Measurements from ENCODE around the gene FKRP. TPM values are rescaled to one million over a fixed set of nuclear protein-coding genes. Genes with fewer than 3 reads are reported as not detected.
A peak's percentile ranks its signal among the peaks of the same experiment; 100 is the strongest.
"Not testable (repeated sequence)": the region's sequence is repeated elsewhere in the genome, so short reads cannot be mapped to it uniquely, and the experiment has no call there.

Gene FKRP, protein sequence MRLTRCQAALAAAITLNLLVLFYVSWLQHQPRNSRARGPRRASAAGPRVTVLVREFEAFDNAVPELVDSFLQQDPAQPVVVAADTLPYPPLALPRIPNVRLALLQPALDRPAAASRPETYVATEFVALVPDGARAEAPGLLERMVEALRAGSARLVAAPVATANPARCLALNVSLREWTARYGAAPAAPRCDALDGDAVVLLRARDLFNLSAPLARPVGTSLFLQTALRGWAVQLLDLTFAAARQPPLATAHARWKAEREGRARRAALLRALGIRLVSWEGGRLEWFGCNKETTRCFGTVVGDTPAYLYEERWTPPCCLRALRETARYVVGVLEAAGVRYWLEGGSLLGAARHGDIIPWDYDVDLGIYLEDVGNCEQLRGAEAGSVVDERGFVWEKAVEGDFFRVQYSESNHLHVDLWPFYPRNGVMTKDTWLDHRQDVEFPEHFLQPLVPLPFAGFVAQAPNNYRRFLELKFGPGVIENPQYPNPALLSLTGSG
- polyA plus RNA-seq (2014; cell fraction: cytosol; rRNA removed): 10.1 and 19.0 TPM in 2 replicates
- polyA plus RNA-seq (2014; cell fraction: nucleus; rRNA removed): 8.9 and 12.5 TPM in 2 replicates

DNA sequence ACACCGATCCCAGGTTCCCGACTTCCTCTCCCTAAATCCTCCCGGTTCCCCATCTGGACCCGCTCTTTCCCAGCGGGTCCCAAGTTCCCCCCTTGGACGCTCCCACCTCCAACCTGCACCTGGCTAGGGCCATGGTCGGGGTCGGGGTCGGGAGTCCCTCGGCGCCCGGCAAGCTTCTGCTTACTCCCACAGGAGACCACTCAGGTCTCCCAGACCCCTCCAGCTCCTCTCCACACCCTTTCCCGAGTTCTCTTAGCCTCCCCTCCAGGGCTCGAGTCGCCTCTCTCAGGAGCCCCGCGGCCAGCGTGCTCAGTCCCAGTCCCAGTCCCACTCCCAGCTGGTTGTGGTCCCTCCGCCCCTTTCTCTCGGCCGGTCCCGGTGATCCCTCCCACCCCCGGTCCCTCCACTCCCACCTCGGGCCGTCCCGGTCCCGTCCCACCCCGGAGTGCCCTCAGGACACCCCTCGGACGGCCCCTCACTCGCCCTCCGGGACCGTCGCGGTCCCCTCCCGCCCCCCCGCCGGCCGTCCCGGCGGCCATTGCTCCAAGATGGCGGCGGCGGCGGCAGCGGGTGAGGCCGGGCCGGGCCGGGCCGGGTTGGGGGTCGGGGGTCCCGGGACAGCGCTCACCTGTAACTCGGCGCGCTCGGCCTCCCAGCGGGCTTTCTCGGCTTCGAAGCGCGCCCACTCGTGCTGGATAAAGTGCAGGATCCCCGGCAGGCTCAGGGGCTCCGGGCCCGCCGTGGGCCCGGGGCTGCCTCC, at the start of gene FKRP:
TSS of gene FKRP (plus strand) at position 537 of the 760 bp plus-strand sequence. CDS start 9,394 bp downstream, outside the sequence.
- no peak for DNase-seq (ENCODE audit: low spot score)

DNA sequence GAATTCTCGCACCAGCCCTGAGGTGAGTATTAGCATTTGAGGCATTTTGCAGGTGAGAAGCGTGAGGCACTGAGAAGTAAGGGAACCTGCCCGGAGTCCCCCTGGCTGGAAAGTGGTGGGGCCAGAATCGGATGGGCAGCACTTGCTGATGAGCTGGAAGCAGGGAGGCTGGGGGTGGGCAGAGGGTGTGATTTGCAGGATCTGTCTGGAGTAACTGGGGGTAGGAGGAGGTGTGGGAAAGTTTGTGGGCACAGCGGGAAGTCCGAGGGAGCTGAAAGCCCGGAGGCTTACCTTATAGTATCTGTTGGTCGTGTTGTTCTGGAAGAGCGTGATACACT, 49.0 kb upstream of the FKRP start:
- DNase-seq (ENCODE audit: low spot score): no peak

DNA sequence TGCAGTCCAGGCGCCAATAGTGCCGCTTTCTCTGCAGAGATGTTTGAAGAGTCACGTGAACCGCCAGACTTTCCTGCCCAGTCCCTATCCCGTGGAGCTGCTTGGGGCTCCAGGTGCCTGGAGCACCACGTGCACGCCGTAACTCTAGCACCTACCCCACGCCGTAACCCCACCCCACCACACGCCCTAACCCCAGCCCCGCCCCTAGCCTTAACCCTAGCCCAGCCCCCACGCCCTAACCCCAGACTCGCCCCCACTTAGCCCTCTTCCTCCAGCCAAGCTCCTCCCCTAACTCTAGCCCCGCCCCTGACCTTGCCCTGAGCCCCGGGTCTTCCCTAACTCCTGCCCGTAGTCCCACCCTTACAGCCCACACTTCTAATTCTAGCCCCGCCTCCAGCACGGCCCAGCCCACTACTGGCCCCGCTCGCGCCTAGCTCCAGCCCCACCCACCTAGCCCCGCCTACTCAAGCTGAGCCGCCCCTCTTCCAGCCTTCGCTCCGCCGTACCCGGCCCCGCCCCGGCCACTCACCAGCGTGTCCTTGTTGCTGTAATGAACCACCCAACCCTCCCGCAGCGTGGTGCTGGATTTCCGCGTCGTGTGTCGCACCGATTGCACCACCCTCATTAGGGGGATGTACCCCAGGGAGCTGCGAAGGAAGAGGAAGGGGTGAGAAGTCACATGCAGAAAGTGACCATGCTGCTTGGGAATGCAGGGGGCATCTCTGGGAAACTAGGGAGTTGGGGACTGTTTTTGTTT, 48.5 kb upstream of the FKRP start:
- DNase-seq (ENCODE audit: low spot score): peak; percentile 69

DNA sequence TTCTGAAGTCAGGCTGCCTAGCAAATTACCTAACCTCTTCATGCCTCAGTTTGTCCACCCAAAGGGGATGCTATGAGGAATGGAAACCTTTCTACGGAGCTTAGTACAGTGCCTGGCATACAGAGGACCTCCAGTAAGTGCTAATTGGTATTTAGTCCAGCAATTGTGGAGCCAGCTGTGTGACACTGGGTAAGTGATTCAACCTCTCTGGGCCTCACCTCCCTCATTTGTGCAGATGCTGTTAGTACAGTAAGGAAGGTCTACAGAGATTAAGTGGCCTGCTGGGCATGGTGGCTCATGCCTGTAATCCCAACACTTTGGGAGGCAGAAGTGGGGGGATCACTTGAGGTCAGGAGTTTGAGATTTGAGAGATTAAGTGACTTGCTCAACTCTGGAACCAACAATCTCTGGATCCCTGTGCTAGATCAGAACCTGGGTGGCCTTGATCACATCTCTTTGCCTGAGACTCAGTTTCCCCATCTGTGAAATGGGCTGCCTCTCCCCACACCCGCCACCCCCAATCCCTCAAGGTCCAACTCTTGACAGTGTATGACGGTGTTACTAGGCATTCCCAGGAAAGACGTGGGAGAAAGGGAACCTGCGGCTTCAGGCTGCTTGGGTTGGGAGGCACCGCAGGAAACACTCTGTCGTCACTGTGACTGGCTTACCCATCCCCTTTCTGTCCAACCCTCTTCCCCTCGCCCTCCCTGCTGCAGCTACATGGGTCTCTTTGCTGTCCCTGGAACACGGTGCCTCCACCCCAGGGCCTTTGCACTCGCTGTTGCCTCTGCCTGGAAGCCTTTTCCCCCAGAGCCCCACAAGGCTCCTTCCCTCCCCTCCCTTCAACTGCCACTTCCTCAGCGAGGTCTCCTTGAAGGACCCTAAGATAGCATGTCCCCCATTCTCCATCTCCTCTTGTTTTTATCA, 47.2 kb upstream of the FKRP start:
- no peak for DNase-seq (ENCODE audit: low spot score)

DNA sequence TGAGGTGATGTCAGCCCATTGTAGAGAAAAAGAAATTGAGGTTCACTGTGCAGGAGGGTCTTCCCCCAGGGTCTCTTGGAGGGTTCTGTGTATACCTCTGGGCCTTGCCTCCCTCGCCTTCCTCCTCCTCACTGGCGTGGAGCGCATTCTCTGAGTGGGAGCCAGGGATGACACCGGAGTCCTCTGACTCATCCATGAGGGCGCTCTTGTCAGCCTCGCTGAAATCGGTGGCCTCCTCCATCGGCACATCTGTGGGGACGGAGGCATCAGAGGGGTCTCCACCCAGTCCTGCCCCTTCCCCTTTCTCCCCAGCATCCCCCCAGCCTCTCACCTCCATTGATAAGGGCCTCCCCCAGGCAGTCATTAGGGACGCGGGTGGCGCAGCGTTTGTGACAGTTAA, 45.2 kb upstream of the FKRP start:
- DNase-seq (ENCODE audit: low spot score): no peak

DNA sequence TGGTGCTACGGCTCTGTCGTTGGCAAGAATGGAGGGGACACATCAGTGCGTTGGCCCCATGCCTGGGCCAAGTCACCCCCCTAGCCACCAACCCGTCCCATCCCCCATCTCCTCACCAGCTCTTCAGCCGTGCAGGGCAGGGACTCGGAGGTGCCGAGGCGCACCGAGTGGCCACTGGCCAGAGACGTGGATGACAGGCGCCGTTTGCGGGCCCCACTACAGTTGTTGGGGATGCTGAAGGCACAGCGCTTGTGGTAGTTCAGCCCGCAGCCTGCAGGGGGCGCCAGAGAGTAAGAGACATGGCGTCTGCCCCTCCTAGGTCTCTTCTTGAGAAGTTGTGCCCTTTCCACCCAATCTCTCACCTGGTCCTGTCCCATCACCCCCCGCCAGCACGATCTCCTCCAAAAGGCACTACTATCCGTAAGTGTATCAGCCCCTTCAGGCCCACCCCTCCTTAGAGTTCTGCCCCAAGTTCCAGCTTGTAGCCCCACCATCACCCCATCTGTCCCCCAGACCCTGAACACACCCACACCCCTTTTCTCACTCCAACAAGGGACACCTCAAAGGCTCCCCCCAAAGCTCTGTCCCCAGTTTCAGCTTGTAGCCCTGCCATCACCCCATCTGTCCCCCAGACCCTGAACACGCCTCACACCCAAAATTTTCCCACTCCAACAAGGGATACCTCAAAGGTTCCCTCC, 41.3 kb upstream of the FKRP start:
- no peak for DNase-seq (ENCODE audit: low spot score)

DNA sequence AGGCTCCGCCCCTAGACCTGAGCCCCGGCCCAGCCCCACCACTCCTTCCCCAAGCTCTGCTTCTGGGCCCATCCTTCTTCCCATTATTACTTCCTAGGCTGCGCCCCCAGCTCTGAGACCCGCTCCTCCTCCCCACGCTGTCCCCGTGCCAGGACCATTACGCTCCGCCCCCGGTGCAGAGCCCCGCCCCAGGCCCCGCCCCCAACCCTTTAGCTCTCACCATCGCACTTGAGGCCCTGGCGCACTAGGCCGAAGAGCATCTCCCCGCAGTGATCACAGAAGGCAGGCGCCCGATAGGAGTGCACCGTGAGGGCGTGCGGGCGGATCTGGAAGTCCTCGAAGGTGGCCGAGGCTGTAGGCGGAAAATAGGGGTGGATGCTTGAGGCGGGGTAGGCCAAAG, 35.2 kb upstream of the FKRP start:
- no peak for DNase-seq (ENCODE audit: low spot score)

DNA sequence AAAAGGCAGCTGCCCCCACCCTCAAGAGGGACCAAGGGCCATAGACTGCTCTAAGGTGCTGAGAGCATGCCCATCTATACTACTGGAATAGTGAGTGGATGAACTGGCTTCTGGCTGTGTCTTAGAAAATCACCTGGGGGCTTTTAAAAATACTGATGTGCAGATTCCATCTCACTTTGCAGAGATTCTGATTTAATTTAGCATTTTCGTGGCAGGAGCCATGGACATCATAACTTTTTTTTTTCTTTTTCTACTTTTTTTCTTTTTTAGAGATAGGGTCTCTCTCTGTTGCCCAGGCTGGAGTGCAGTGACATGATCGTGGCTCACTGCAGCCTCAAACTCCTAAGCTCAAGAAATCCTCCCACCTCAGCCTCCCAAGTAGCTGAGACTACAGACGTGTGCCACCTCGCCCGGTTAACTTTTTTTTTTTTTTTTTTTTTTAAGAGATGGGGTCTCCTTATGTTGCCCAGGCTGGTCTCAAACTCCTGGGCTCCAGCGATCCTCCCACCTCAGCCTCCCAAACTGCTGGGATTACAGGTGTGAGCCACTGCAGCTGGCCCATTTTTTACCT, 33.0 kb upstream of the FKRP start:
- not testable (repeated sequence) for DNase-seq (ENCODE audit: low spot score)

DNA sequence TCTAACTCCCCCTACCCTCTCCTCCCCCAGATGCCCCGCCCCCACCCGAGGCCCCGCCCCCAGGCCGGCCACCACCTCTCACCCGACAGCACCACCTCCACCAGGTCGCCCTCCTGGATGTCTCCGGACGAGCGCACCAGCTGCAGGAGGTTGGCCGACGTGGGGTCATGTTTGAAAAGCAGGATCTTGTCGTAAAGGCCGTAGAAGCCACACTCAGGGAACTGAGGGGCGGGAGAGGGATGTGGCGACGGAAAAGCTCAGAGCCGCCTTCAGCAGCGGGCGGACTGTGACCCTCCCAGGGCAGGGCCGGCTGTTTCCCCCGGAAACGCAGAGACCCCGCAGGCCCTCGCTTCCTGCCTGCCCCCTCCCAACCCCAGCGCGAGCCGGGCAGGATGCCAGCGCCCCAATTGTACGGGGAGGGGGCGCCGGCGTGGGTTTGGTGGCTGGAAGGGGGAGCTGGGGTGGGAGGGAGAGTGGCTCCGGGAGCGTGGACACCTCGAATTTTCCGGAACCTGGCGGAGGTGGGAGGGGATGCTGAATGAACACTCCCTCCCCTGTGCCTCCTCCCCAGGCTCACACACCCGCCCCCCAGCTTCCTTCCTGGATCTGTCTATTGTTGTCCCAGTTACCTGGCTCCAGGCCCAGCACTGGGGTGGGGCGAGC, 31.9 kb upstream of the FKRP start:
- peak; percentile 29 for DNase-seq (ENCODE audit: low spot score)

DNA sequence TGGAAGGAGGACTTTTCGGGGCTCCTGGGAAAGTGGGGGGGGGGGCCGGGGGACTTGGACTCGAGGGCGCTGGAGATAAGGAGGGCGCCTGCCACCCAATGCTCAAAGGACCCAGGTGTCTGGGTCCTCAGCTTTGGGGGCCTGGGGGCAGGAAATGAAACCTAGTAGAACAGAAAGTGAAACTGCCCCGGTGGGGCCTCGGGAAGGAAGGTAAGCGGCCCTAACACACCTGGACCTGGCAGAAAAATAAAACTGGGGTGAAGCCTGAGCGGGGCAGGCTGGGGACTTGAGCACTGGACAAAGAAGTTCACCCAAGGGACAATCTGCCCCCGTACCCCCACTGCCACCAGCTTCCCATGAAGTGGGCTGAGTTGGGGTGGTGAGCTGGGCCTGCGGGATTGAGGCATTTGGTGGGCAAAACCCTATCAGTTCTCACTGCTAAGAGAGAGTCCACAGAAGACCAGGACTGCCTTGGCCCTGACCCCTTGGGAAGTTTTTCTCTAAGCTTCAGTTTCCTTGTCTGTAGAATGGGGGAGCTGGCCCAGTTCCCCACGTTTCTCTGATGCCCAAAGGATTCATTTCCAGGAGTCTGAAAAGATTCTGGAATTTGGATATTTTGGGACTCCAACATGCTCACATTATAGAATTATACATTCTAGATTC, 31.3 kb upstream of the FKRP start:
- no peak for DNase-seq (ENCODE audit: low spot score)

DNA sequence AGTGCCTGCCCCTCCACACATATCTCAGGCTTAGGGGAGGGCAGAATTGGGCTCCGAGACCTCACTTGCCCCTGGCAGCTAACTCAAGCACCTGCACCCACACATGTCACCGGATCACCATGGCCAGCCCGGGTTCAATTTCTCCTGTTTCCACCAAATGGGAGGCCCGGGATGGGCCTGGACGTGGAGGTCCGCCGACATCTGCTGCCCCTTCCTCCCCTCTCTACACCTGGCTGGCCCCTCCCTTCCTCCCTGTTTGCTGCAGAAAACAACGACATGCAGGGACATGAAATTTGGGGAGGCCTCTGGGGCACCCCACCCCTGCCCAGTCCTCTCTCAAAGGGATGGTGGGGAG, 30.3 kb upstream of the FKRP start:
- DNase-seq (ENCODE audit: low spot score): no peak

DNA sequence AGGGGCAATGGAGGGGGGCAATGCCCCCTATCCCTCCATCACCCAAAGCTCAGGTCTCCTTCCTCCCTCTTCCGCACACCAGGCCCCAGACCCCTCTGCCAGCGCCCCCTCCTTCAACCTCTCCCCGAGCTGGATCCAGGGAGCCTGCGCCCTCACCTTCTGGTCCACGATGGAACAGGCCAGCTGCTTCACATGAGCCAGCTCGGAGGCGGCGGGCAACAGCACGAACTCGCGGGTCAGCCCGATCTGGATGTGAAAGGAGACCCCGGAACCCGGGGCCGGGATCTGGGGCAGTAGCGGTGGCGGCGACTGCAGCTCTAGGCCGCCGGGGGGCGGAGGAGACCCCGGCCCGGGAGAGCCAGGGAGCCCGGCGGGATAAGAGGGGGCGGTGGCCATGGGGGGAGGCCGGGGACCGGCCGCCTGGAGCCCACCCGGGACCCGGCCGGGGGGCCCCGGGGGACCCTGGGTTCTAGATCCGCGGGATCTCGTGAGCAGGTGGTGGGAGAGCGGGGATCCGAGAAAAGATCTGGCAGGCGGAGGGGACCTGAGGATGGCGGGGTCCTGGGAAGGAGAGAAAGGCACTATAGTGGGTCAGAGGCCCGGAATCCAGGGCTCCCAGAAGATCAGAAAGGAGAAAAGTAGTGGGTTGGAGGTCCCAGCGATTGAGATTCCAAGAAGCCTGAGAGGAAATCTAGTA, 29.7 kb upstream of the FKRP start:
- DNase-seq (ENCODE audit: low spot score): peak; percentile 10

DNA sequence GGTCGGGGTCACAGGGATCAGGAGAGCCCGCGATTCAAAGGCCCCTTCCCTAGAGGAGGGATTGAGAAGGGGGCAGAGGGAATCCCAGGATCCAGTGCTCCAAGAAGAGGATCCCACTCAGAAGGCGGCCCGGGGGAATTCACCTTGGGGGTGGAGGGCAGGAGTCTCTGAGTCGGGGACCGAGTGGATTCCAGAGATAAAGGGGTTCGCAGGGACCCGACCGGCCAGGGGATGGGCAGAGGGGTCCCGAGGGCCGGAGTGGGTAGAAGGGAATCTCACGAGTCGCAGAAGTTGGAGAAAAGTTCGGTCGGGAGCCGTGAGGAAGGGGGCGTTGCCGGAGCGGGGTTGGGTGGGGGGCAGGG, 29.2 kb upstream of the FKRP start:
- DNase-seq (ENCODE audit: low spot score): no peak

DNA sequence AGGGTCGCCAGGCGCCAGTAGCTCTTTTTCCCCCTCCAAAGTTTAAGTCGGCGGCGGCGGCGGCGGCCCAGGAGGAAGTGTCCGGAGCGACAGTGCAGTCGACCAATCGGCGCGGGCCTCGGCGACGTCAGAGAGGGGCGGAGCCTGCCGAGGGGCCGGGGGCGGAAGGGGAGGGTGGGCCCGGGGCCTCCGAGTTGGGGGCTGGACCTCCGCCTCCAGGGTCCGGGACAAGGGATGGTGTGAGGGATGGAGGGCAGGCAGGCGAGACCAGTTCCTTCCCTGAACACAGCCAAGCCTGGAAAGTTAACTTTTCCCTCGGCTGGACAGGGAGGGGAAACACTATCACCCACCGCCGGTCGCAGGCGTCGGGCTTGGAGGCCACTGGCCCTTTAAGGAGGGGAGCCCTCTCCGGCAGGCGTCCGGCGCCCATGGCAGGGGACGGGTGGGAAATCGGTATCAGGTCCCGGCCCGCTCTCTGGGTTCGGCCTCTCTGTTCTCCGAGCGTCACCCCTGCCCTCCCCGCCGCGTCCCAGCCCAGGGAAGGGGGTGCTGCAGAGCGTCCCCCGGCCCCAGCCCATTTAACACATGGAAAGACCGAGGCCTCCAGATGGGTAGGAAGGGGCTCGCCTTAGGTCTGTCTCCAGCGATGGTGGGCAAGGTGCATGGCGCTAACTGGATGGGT, 28.7 kb upstream of the FKRP start, which contains the start of gene PRKD2:
TSS of gene PRKD2 (minus strand) at position 81 of the 682 bp plus-strand sequence. CDS start 744 bp downstream, outside the sequence.
- peak; percentile 66 for DNase-seq (ENCODE audit: low spot score)

DNA sequence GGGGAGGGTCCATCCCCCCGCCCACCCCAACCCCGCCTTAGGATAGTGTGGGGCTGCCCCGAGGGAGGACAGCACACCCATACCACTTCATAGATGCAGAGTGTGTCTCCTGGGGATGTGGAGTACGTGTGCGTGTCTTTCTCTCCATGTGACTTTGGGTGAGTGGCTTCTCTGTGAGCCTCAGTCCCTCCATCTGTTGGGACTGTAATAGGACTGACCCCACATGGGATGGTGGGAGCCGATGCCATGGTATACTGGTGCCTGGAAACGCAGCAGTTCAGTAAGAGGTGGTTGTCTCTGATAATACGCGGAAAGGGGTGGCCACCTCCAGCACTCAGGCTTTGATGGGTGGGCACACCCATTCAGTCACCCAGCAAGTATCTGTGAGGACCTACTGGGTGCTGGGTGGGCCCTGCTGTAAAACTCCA, 28.1 kb upstream of the FKRP start:
- DNase-seq (ENCODE audit: low spot score): no peak

DNA sequence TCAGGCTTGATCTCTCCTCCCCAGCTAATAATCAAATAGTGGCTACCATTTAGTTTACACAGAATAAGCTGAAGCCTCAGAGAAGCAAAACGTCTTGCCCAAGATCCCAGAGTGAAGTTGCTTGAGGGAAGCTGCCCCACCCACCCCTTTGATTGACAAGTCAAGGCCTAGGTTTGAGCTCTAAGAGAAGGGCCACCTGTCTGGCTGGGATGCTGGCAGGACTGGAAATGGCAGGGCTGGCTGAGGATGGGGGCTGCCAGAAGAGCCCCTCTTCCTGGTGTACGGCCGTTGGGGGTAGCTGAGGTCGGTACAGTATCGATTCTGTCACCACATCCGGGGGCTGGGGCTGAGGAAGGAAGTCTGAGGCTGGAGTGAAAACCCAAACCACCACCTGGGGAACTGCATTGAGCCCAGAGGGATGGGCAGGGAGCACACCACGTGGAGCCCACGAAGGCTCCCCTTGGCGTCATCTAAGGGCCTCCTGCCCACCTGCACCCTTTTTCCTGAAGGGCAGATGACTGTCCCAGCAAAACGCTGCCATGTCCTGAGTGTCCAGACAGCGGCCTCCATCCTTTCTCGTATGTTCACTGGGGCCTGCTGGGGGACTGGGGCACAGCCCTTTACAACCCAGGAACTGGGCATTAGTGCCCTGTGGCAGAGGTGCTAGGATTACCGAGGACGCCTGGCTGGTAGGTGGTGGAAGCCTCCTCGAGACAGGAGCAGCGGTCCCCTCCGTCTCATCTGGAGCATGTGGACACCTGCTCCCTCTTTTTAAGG, 27.5 kb upstream of the FKRP start:
- no peak for DNase-seq (ENCODE audit: low spot score)

Measured in SK-N-DZ (cell line).